HK-2 (cell line): ENCODE measurements around the gene DUS1L.

Experiments used
- DNase-seq: peaks from one replicate; pipeline ENCODE4 v3.0.0-alpha.2; 2018; ENCODE audit not compliant: unreplicated experiment

Gene DUS1L

DNA sequence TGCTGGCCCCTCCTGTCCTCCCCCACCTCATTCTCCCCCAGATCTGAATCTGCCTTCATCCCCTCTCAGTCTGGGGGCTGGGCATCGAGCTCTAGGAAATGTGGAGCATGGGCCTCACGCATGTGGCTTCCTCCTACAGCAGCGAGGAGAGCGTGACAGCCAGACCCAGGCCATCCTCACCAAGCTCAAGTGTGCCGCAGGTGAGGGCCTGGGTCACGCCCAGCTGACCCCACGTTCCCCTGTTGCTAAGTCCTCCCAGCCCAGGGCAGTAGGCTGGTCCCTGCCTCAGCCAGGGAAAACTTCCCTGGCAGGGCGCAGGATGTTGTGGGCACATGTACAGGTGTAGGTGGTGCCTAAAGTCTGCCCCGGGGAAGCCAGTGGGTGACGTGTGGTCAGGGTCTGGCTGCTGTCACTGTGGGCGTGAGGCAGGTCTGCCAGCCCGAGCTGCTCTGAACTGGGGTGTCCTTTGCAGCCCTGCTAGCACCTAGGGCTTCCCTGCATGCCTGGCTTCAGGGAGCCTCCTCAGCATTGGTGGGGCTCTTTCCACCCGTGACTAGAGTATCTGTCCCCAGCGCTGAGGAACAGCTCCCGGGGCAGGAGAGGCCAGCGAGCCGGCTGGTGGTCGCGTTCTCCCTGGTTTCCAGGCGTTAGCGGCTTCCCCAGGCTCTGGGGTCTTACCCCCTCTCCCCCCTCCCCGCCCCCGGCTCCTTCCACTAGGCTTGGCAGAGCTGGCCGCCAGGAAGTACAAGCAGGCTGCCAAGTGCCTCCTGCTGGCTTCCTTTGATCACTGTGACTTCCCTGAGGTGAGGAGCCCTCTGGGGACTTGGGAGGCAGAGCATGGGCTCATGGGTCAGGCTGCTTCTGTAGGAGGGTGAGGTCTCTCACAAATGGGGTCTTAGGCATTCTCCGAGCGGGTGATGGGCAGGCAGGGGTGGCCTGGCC, 10.3 kb downstream of the DUS1L start:
- DNase-seq: no peak

DNA sequence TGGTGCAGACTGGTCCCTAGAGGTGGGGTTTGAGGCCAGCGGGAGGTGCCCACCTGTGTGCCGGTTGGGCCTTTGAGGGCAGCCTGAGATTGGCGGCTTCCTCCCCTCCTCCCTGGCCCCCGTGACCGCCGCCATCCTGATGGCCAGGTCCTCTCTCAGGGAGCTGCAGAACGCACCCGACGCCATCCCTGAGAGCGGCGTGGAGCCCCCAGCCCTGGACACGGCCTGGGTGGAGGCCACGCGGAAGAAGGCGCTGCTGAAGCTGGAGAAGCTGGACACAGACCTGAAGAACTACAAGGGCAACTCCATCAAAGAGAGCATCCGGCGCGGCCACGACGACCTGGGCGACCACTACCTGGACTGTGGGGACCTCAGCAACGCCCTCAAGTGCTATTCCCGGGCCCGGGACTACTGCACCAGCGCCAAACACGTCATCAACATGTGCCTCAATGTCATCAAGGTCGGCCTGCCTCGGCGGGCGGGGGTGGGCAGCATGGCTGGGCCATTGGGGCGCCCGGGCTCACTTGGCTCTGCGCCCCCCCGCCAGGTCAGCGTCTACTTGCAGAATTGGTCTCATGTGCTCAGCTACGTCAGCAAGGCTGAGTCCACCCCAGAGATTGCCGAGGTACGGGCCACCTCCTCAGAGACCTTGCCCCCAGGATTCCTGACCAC, 11.1 kb downstream of the DUS1L start:
- no peak for DNase-seq

DNA sequence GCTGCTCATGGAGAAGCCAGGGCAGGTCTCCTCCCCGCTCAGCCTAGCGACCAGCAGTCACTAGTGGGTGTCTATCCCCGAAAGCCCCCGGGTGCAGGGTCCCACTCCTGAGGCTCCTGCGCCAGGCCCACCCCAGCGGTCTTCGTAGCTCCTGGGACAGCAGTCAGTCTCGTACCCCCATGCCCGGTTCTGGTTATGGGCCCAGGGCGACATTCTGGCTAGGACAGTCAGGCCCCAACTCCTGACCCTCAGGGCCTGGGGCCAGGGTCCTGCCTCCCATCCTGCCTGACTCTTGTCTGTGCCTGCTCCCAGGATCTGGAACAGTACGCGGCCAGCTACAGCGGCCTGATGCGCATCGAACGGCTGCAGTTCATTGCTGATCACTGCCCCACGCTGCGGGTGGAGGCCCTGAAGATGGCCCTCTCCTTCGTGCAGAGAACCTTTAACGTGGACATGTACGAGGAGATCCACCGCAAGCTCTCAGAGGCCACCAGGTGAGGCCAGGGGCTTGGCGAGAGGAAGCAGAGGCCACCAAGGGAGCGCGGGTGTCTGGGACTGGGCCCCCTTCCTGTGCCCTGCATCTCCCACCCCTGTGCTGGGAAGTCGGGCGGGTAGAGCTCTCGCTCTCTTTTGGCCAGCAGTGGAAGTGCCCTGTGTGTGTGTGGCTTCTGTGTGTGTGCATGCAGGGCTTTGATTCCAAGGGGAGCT, 11.9 kb downstream of the DUS1L start:
- no peak for DNase-seq

DNA sequence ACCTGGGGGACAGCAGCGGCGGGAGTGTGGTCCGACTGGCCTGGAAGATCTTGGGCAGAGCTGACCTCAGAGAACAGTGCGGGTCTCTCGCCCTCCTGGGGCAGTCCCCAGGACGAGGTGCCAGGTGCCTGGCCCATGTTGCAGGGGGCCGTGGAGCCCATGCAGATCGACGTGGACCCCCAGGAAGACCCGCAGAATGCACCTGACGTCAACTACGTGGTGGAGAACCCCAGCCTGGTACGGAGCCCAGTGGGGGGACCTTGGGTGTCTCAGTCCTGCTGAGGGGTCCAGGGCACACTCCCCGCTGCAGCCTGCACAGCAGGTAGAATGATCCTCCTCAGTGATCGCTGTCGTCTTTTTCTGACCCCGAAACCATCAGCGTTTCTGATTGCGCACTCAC, 12.5 kb downstream of the DUS1L start:
- no peak for DNase-seq

DNA sequence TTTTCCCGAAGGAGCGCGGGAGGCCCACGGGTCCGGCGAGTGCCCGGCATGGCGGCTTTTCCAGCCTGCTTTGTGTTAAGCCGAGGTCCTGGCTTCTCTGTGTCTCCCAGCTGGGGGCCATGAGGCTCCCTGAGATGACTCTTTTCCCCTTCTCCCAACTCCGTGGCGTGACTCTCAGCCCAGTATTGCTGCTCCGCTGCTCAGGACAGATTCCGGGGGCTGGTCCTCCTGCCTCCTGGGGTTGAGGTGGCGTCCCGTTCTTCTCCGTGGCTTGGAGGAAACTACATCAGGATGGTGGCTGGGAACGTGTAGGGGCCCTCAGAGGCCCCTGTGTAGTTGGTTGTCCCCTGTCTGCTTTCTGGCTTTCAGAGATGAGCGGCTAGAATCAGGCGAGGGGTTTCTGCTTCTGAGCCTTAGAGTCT, 13.0 kb downstream of the DUS1L start:
- no peak for DNase-seq

DNA sequence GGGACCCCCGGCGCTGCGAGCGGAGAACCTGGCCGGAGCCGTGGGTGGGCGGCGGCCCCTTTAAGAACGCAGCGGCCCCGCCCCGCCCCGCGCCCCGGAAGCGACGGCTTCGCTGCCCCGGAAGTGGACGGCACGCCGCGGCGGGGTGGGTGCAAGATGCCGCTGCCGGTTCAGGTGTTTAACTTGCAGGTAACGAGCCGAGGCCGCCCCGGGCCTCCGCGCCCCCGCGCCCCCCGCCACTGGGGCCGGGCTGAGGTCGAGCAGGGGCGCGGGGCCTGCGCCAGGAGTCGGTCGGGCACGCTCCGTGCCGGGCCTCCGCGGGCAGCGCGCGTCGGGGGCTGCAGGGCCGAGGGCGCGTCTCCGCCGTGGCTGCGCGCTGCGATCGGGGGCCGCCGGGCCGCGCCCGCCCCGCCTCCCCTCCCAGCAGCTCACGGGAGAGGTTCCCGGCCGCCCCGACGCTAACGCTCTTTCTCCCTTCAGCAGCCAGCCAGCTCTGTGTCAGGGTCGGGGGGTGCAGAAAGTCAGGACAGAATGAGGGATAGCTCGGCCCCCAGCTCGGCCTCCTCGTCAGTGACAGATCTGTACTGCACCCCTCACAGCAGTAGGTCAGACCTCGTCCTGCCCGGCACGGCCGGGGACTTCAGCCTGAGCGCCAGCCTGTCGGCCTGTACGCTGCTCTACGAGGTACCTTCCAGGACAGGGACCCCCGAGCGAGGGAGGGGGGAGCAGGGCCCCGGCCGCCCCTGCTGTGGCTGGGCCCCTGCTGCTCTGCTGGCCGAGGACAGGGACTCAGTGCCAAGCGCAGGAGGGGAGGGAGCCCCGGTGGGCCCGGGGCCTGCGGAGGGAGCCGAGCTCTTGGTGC, 13.6 kb downstream of the DUS1L start, which contains the start of the genes GPS1 and RFNG:
GPS1 (plus strand) TSS at position 123 of the 862 bp plus-strand sequence; CDS start at position 157, 34 bp downstream.
RFNG (minus strand) TSS at position 36 of the 862 bp plus-strand sequence. CDS start 45 bp downstream, outside the sequence.
- DNase-seq: peak; percentile 67

DNA sequence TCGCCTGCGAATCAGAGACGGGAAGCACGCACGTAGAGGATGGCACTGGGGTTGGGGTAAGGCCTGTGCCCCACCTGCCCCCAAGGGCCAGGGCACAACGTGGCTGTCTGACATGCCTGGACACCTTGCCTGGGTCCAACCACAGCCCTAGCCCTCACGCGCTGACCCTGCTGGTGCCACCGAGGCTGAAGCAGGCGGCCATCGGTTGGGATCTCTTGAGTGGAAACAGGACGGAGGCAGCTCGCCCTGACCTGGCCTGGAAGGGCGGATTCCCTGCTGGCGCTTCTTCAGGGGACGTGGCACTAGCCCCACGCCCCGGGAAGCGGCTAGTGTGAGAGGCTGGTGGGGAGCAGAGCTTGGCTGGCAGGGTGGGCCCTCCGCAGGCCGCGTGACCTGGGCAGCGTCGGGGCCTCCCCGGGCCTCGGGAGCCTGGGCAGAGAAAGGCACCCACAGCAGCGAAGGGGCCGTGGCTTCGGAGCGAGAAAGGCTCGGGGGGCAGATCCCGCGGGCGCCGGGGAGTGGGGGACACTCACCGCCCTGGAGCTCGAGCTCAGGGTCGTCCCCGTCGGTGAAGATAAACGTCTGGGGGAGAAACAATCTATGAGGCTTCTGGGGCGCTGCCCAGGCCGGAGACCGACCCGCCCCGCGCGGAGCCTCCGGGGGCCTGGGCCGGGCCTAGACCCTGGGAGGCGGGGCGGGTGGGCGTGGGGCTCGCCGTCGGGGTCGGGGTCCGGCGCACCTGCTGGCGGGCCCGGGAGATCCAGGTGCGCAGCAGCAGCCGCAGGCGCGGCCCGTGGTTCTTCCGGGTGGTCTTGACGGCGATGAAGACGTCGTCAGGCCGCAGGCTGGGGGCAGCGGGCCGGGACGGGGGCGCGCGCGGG, 14.6 kb downstream of the DUS1L start:
- DNase-seq: no peak

DNA sequence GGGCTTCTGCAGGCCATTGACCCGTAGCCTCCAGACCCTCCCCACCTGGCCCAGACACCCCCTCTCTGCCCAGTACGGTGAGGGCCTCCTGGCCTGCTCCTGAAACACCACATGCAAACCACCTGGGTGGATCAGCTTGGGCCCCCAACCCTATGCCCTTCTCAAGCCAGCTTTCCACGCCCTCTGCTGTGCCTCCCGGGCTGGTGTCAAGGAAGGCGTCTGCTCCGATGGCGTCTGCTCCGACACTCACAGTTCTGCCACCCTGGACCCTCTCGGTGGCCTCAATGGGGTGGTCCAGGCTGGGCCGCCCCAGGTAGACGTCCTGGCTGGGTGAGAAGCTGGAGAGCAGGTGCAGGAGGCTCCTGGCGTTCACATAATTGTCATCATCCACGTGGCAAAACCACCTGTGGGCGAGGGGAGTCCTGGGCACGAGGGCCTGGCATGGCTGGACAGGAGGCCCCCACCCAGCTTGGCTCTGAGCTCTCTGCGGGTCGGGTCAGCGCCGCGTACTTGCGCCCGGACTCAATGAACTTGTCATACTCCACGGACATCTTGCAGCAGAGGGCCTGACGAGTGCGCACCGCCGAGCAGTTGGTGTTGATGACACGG, 15.3 kb downstream of the DUS1L start:
- DNase-seq: no peak

DNA sequence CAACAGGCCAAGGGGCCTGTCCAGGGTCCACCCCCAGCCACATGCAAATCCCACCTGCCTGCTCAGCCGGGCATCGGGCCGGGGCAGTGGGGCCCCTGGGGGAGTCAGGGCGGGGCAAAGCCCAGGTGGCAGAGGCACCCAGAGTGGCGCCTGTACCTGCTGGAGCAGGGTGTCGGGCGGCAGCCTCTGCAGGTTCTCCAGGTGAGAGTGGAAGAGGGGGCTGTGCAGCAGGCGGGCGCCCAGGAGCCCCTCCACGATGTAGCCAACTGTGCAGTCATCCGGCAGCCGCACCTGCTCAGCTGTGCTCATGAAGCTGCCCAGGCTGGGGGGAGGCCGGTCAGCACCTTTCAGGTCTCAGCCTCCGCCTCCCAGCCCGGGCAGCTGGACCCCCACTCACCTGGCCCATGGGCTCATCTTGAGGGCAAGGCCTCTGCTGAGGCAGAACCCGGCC, 16.1 kb downstream of the DUS1L start:
- DNase-seq: no peak

DNA sequence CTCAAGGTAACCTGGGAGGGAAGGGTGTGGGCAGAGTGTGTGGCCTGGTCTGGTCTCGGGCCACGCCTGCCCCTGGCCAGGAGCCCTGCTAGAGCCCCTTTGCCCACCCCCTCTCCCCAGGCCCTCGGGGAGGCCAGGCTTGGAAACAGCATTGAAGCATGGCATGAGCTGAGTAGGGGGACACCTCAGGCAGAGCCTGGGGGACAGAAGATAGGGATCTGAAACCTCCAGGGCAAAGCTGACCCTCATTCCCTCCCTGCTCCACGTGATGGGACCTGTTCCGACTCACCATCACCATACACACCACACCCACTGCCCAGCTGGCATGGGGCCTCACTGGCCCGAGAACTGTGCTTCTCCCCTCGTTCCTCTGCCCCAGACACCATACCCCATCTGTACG, 16.5 kb downstream of the DUS1L start:
- no peak for DNase-seq

DNA sequence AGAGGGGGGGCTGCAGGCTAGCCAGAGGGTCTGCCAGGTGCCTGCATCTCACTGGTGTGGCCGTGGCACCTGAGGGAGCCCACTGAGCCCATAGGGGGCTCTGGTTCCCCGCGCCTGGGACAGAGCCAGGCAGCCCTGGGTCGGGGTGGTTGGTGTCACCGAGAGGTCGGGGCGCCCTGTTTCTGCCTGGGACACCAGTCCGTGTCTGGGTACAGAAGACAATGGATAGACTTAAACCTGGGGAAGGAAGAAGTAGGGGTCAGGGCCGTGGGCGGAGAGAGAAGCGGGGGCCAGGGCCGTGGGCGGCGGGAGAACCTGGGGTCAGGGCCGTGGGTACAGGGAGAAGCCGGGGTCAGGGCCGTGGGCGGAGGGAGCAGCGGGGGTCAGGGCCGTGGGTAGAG, 17.0 kb downstream of the DUS1L start:
- DNase-seq: no peak

DNA sequence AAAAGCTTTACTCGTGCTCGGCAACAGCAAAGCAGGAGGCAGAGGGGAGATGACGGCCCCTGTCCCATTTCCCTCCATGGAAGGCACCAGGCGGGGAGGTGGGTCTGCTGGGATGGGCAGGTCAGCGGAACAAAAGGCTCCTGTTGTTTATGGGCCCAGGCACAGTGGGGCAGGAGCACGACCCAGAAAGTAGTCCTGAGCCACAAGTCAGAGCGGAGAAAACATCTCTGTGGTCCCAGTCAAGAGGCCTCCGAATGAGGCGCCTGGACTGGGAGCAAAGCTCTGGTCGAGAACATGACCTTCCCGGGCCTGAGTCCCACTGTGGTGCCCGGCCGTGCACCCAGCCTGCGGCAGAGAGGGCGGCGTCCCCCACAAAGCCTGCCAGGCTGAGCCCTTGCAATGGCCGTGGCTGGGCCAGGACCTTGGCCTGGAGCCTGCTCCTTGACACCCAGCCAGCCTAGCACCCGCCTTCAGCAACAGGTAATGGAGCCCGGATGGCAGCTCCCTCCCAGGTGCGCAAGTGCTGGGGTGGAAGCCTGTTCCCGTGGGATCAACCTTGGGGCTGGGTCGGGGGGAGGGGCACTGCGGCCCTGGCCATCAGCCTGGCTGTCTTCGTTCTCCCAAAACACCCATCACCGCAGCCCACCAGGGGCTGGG, 17.6 kb downstream of the DUS1L start:
- DNase-seq: no peak

DNA sequence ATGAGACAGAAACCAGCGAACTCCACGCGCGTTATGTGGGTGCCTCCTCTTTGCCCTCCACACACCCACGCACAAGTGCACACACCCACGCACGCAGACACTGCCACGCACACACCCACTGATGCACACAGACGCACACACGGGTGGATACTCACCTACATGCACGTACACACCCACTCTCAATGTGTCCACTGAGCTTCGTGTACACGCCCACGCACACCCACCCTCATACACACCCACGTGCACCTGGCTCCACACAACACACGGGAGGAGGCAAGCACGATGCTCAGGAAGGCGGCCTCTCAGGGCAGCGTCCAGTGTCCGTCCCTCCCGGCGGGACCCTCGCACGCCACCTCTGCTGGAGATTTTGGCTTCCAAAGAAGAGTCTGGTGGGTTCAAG, 18.2 kb downstream of the DUS1L start:
- DNase-seq: no peak

DNA sequence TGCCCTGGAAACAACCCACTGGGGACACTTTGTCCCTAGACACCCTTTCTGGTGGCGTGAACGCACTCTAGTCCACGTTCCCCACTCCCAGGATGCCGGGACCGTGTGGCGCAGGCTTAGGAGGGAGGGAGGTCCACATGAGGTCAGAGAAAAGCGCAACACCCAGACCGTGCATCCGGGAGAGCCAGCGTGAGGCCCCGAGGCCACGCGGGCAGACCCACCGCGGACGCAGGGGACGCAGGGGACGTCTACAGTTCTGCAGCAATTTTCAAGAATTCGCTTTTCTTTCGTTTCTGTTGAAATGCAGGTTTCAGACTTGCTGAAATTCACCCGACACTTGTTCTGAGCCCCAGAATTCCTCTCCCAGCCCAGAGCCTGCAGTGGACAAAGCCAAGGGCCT, 18.7 kb downstream of the DUS1L start:
- DNase-seq: no peak

DNA sequence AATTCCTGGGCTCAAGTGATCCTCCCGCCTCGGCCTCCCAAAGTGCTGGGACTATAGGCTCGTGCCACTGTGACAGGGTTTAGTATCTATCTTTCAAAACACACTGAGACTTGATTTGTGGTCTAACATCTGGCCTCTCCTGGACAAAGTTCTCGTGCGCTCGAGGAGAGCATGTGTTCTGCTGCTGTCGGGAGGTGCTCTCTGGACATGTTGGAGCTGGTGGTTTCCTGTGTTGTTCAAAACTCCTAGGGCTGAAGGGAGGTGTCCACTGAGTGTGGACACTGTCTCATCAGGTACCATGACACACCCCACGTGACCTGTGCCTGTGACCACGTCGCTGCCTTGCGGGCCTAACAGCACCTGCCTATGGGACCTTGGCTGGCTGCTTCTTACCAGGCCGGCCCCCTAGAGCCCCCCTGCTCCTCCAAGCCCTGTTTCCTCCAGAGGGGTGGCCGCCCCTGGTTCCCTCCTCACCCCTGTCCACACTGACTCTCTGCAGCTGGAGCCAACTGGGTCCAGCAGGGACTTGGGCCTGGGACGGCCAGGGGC, 19.6 kb downstream of the DUS1L start:
- DNase-seq: no peak

DNA sequence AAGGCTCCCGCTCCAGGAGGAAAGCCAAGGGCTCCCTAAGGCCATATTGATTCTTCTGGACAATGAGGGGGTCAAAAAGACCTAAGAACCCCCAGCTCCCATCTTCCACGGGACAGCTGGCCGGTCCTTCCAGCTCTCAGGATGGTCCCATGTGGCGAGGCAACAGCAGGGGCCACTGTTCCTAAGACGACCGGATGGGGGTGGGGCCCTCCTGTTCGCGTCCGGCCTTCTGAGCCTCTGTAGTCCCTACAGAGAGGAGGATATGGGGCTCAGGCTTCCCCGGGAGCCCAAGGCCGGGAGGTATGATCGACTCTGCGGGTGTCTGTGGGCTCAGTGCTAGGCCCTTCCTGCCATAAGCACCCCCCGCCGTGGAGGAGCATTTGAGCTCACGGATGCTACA, 22.1 kb downstream of the DUS1L start:
- DNase-seq: no peak

DNA sequence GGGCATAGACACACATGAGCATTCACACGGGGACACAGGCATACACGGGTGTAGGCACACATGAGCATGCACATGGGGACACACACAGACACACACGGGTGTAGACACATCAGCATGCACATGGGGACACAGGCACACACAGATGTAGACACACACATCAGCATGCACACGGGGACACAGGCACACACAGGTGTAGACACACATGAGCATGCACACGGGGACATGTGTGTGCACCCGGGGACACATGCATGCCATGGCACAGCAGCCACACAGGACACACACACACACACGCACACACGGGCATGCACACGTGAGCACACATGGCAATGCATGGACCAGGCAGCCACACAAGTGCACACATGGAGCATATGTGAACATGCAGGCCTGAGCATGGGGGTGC, 23.0 kb downstream of the DUS1L start:
- no peak for DNase-seq

DNA sequence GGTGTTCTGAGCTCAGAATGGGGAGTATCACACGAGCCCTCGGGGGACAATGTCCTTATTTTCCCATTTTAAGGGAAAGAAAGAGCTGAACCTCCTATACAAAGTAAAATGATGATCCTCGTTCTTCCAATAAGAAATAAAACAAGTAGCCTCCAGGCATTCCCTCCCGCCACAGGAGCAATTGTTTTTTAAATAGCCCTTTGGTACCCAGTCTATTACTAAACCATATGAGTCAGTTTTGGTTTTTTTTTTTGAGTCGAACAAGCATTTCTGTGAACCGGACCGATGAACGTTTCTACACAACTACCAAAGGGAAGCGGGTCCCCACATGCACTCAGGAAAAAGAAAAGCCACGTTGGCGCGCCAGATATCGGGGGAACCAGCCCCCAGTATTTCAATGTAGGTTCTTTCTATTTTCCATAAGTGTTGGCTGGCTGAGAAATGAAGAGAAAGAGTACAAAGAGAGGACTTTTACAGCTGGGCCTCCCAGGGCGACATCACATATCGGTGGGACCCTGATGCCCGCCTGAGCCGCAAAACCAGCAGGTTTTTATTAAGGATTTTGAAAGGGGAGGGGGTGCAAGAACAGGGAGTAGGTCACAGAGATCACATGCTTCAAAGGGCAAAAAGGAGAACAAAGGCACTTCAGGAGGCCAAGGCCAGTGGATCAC, 24.3 kb downstream of the DUS1L start:
- DNase-seq: no peak
